Measurements from ENCODE around the gene FLT3. TPM values are rescaled to one million over a fixed set of nuclear protein-coding genes. Genes with fewer than 3 reads are reported as not detected.
A peak's percentile ranks its signal among the peaks of the same experiment; 100 is the strongest.

Gene FLT3
- total and polyA plus RNA-seq, 12 donors: 0.07 to 0.95 (median 0.16) TPM; not detected in 5

DNA sequence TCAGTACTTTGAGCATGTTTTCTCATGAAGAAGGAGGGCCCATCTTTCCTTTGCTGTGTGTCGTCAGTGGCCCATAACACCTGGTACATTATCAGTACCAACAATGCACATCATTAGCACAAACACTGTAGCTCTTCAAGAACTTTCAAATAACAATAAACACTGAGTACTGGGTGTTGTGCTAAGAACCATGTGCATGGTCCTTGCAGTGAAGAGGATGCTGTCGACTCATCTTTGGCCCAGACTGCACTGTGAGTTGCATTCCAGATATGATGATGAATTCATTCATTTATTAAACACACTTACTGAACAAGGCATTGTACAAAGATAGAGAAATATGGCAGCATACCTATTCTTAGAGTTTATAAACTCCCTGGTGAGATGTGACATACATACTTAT lies 55.8 kb downstream of the FLT3 start:
- Histone ChIP-seq H3K4me1 (peaks cover 0 to 20% (median 0%) of the 10 kb centered on the region in 9 donors), H3K27me3 (peaks cover 0 to 28% (median 4%) of the 10 kb centered on the region in 7 donors), H3K9me3 (no peaks in the 10 kb centered on the region), H3K27ac (no peak overlapping the region), H3K4me3 (no peak overlapping the region), H3K36me3 (no peaks in the 10 kb centered on the region)
- 82 to 86% methylated on average over 2 of the region's 2 CpGs for WGBS, 2 donors
- ATAC-seq: no peak
- TF ChIP-seq, protein P1, sequence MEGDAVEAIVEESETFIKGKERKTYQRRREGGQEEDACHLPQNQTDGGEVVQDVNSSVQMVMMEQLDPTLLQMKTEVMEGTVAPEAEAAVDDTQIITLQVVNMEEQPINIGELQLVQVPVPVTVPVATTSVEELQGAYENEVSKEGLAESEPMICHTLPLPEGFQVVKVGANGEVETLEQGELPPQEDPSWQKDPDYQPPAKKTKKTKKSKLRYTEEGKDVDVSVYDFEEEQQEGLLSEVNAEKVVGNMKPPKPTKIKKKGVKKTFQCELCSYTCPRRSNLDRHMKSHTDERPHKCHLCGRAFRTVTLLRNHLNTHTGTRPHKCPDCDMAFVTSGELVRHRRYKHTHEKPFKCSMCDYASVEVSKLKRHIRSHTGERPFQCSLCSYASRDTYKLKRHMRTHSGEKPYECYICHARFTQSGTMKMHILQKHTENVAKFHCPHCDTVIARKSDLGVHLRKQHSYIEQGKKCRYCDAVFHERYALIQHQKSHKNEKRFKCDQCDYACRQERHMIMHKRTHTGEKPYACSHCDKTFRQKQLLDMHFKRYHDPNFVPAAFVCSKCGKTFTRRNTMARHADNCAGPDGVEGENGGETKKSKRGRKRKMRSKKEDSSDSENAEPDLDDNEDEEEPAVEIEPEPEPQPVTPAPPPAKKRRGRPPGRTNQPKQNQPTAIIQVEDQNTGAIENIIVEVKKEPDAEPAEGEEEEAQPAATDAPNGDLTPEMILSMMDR (IDR thresholded peaks at IDR 0.05): no peak
- DNase-seq: no peak
- intact Hi-C loops (cut with DNase I): no loop called here

GRCh38 chr13:28043224-28043623 lies 57.2 kb downstream of the FLT3 start:
- ATAC-seq (no peak), DNase-seq (no peak)
- peaks cover 0 to 20% (median 0%) of the 10 kb centered on the region in 9 donors for H3K4me1 ChIP-seq
- peaks cover 0 to 24% (median 4%) of the 10 kb centered on the region in 7 donors for H3K27me3 ChIP-seq
- H3K36me3 ChIP-seq: no peaks in the 10 kb centered on the region
- no peak overlapping the region for H3K27ac ChIP-seq
- no peak overlapping the region for H3K4me3 ChIP-seq
- H3K9me3 ChIP-seq: no peaks in the 10 kb centered on the region
- TF ChIP-seq, protein P1 (IDR thresholded peaks at IDR 0.05): no peak
- WGBS, 2 donors: 88 to 95% methylated on average over 4 of the region's 4 CpGs
- intact Hi-C loops (cut with DNase I): no loop called here

GRCh38 chr13:28041501-28041900 lies 58.9 kb downstream of the FLT3 start:
- DNase-seq: no peak
- H3K27me3 ChIP-seq: peaks cover 0 to 22% (median 4%) of the 10 kb centered on the region in 7 donors
- H3K9me3 ChIP-seq: no peaks in the 10 kb centered on the region
- intact Hi-C loops (cut with DNase I): no loop called here
- H3K4me3 ChIP-seq: no peak overlapping the region
- peaks cover 0 to 20% (median 0%) of the 10 kb centered on the region in 9 donors for H3K4me1 ChIP-seq
- H3K36me3 ChIP-seq: no peaks in the 10 kb centered on the region
- WGBS, 2 donors: 54 to 57% methylated on average over 8 of the region's 8 CpGs
- no peak overlapping the region for H3K27ac ChIP-seq
- no peak for ATAC-seq
- TF ChIP-seq, protein P1 (IDR thresholded peaks at IDR 0.05): no peak

GRCh38 chr13:28041031-28041461 lies 59.3 kb downstream of the FLT3 start:
- H3K9me3 ChIP-seq: no peaks in the 10 kb centered on the region
- peaks cover 0 to 21% (median 4%) of the 10 kb centered on the region in 7 donors for H3K27me3 ChIP-seq
- TF ChIP-seq, protein P1 (IDR thresholded peaks at IDR 0.05): no peak
- intact Hi-C loops (cut with DNase I): no loop called here
- H3K4me1 ChIP-seq: peaks cover 0 to 20% (median 0%) of the 10 kb centered on the region in 9 donors
- no peak overlapping the region for H3K27ac ChIP-seq
- ATAC-seq (peak in 3 of 8 donors; percentile 11 to 65 (median 28)), DNase-seq (no peak)
- H3K4me3 ChIP-seq: no peak overlapping the region
- no peaks in the 10 kb centered on the region for H3K36me3 ChIP-seq
- WGBS, 2 donors: 37 to 56% methylated on average over 4 of the region's 4 CpGs
